ENCODE results near the gene ANXA2.

ANXA2 gene

GRCh38 chr15:60381148-60381788, 16.5 kb downstream of the ANXA2 start:
- H3K4me2 ChIP-seq = no peak overlapping the region
- H3K4me1 ChIP-seq = peaks cover 0 to 31% (median 0%) of the 10 kb centered on the region in 10 experiments; a peak in 5 of 20 replicates

GRCh38 chr15:60379525-60380274, 18.1 kb downstream of the ANXA2 start:
- Histone ChIP-seq H3K4me3 (no peak overlapping the region), H3K4me1 (peaks cover 0 to 31% (median 0%) of the 10 kb centered on the region in 10 experiments; a peak in 5 of 20 replicates), H3K9ac (no peak overlapping the region), H3K36me3 (peaks cover 17 to 100% (median 98%) of the 10 kb centered on the region in 11 experiments), H3K27ac (no peak overlapping the region), H4K20me1 (peaks cover 0 to 100% (median 83%) of the 10 kb centered on the region in 11 experiments; a peak in 16 of 22 replicates), H3K27me3 (no peaks in the 10 kb centered on the region), H3K9me3 (replicated peaks in 1 of 11) (no peaks in the 10 kb centered on the region), H3K4me2 (no peak overlapping the region)
- TF ChIP-seq Cebpa-rat (IDR thresholded peaks at IDR 0.05) = peak in 1 of 11 experiments; percentile 53; a peak in 2 of 22 replicates

More at GRCh38 chr15:60381148-60381788, 16.5 kb downstream of the ANXA2 start:
- Histone ChIP-seq H4K20me1 (peaks cover 0 to 100% (median 82%) of the 10 kb centered on the region in 11 experiments; a peak in 19 of 22 replicates), H3K9ac (peak overlapping the region in 1 of 11 experiments; percentile 16; a peak in 1 of 22 replicates), H3K36me3 (peaks cover 25 to 100% (median 98%) of the 10 kb centered on the region in 11 experiments), H3K27ac (no peak overlapping the region), H3K4me3 (no peak overlapping the region), H3K27me3 (no peaks in the 10 kb centered on the region), H3K9me3 (replicated peaks in 1 of 11) (no peaks in the 10 kb centered on the region)
- TF ChIP-seq Cebpa-rat (IDR thresholded peaks at IDR 0.05) = no peak

GRCh38 chr15:60379185-60379524, 18.6 kb downstream of the ANXA2 start:
- Histone ChIP-seq H3K9ac (no peak overlapping the region), H4K20me1 (peaks cover 4 to 100% (median 83%) of the 10 kb centered on the region in 11 experiments; a peak in 16 of 22 replicates), H3K4me1 (peaks cover 0 to 37% (median 0%) of the 10 kb centered on the region in 10 experiments; a peak in 5 of 20 replicates), H3K4me3 (no peak overlapping the region), H3K4me2 (no peak overlapping the region), H3K36me3 (peaks cover 17 to 100% (median 98%) of the 10 kb centered on the region in 11 experiments), H3K27me3 (no peaks in the 10 kb centered on the region), H3K9me3 (replicated peaks in 1 of 11) (no peaks in the 10 kb centered on the region), H3K27ac (no peak overlapping the region)
- TF ChIP-seq Cebpa-rat (IDR thresholded peaks at IDR 0.05) = no peak

- peaks cover 0 to 53% (median 2%) of the 10 kb centered on the region in 10 experiments; a peak in 6 of 20 replicates for H3K4me1 ChIP-seq
- no peak overlapping the region for H3K27ac ChIP-seq
- H3K36me3 ChIP-seq = peaks cover 8 to 100% (median 99%) of the 10 kb centered on the region in 11 experiments
- H3K4me2 ChIP-seq = no peak overlapping the region
- H3K9ac ChIP-seq = no peak overlapping the region
- H3K27me3 ChIP-seq = no peaks in the 10 kb centered on the region
- no peak overlapping the region for H3K4me3 ChIP-seq
- 0 out of 22 replicates have a peak, but pooled peaks cover 0 to 1% (median 0%) of the 10 kb centered on the region in 11 experiments for H3K9me3 ChIP-seq (replicated peaks in 1 of 11)
- H4K20me1 ChIP-seq = peaks cover 0 to 100% (median 82%) of the 10 kb centered on the region in 11 experiments; a peak in 16 of 22 replicates
- TF ChIP-seq Cebpa-rat (IDR thresholded peaks at IDR 0.05) = no peak
Measured at GRCh38 chr15:60376677-60377095, 21.1 kb downstream of the ANXA2 start.

GRCh38 chr15:60375306-60375705, 22.5 kb downstream of the ANXA2 start:
- Histone ChIP-seq H3K4me3 (no peak overlapping the region), H3K4me2 (no peak overlapping the region), H4K20me1 (peaks cover 0 to 100% (median 84%) of the 10 kb centered on the region in 11 experiments; a peak in 16 of 22 replicates), H3K27me3 (no peaks in the 10 kb centered on the region), H3K9ac (peak overlapping the region in 1 of 11 experiments; percentile 40; a peak in 1 of 22 replicates), H3K36me3 (peaks cover 8 to 100% (median 99%) of the 10 kb centered on the region in 11 experiments; a peak in 21 of 22 replicates), H3K4me1 (peaks cover 0 to 65% (median 4%) of the 10 kb centered on the region in 10 experiments; a peak in 6 of 20 replicates), H3K9me3 (replicated peaks in 1 of 11) (peaks cover 0 to 13% (median 0%) of the 10 kb centered on the region in 11 experiments; a peak in 3 of 22 replicates), H3K27ac (no peak overlapping the region)
- TF ChIP-seq Cebpa-rat (IDR thresholded peaks at IDR 0.05) = no peak

GRCh38 chr15:60374628-60375081, 23.1 kb downstream of the ANXA2 start:
- no peak for TF ChIP-seq Cebpa-rat (IDR thresholded peaks at IDR 0.05)
- no peak overlapping the region; a peak in 1 of 22 replicates for H3K27ac ChIP-seq
- peak overlapping the region in 2 of 11 experiments; percentile 30 to 40; a peak in 2 of 22 replicates for H3K9ac ChIP-seq
- H3K4me3 ChIP-seq = no peak overlapping the region
- H3K9me3 ChIP-seq (replicated peaks in 1 of 11) = peaks cover 0 to 19% (median 0%) of the 10 kb centered on the region in 11 experiments; a peak in 4 of 22 replicates
- H3K36me3 ChIP-seq = peaks cover 8 to 100% (median 99%) of the 10 kb centered on the region in 11 experiments; a peak in 21 of 22 replicates
- peaks cover 0 to 67% (median 4%) of the 10 kb centered on the region in 10 experiments; a peak in 6 of 20 replicates for H3K4me1 ChIP-seq
- no peak overlapping the region; a peak in 1 of 22 replicates for H3K4me2 ChIP-seq
- H3K27me3 ChIP-seq = no peaks in the 10 kb centered on the region
- H4K20me1 ChIP-seq = peaks cover 0 to 100% (median 84%) of the 10 kb centered on the region in 11 experiments; a peak in 16 of 22 replicates

GRCh38 chr15:60374209-60374608, 23.6 kb downstream of the ANXA2 start:
- Histone ChIP-seq H4K20me1 (peaks cover 0 to 100% (median 83%) of the 10 kb centered on the region in 11 experiments; a peak in 16 of 22 replicates), H3K4me2 (no peak overlapping the region), H3K4me1 (peaks cover 0 to 67% (median 4%) of the 10 kb centered on the region in 10 experiments; a peak in 6 of 20 replicates), H3K9ac (peak overlapping the region in 2 of 11 experiments; percentile 30 to 40; a peak in 2 of 22 replicates), H3K36me3 (peaks cover 8 to 100% (median 99%) of the 10 kb centered on the region in 11 experiments; a peak in 21 of 22 replicates), H3K9me3 (replicated peaks in 1 of 11) (peaks cover 0 to 24% (median 0%) of the 10 kb centered on the region in 11 experiments; a peak in 5 of 22 replicates), H3K4me3 (no peak overlapping the region), H3K27me3 (no peaks in the 10 kb centered on the region), H3K27ac (no peak overlapping the region; a peak in 1 of 22 replicates)
- no peak for TF ChIP-seq Cebpa-rat (IDR thresholded peaks at IDR 0.05)

GRCh38 chr15:60373745-60374144, 24.0 kb downstream of the ANXA2 start:
- no peak for TF ChIP-seq Cebpa-rat (IDR thresholded peaks at IDR 0.05)
- peak overlapping the region in 1 of 11 experiments; percentile 21; a peak in 1 of 22 replicates for H3K27ac ChIP-seq
- H3K4me2 ChIP-seq = peak overlapping the region in 1 of 11 experiments; percentile 8; a peak in 1 of 22 replicates
- peaks cover 0 to 100% (median 85%) of the 10 kb centered on the region in 11 experiments; a peak in 16 of 22 replicates for H4K20me1 ChIP-seq
- peaks cover 0 to 67% (median 4%) of the 10 kb centered on the region in 10 experiments; a peak in 6 of 20 replicates for H3K4me1 ChIP-seq
- H3K36me3 ChIP-seq = peaks cover 8 to 100% (median 99%) of the 10 kb centered on the region in 11 experiments; a peak in 21 of 22 replicates
- peaks cover 0 to 27% (median 0%) of the 10 kb centered on the region in 11 experiments; a peak in 6 of 22 replicates for H3K9me3 ChIP-seq (replicated peaks in 1 of 11)
- H3K4me3 ChIP-seq = no peak overlapping the region
- no peaks in the 10 kb centered on the region for H3K27me3 ChIP-seq
- peak overlapping the region in 2 of 11 experiments; percentile 30 to 55; a peak in 3 of 22 replicates for H3K9ac ChIP-seq
